Neural progenitor cell (in vitro differentiated cells): ENCODE data around the gene GYS2. TPM values are rescaled to one million over a fixed set of nuclear protein-coding genes. Genes with fewer than 3 reads are reported as not detected.

Experiments
- DNase-seq: peaks from one replicate; pipeline ENCODE4 v3.0.0-alpha.2; 2016; ENCODE audit warnings: low spot score
- H2AFZ ChIP-seq: fragments of 200-600 bp; sonication (generic); replicated peaks from 2 replicates; pipeline ENCODE4 v1.6.1; 2016; ENCODE audit warnings: antibody characterized with exemption
- H3F3A ChIP-seq: fragments of 200-600 bp; sonication (generic); 2 replicates; pipeline ENCODE4 v1.6.1; 2016; ENCODE audit warnings: antibody characterized with exemption, low read depth
- H3K27ac ChIP-seq: fragments of 200-600 bp; sonication (generic); 2 replicates; pipeline ENCODE4 v1.5.1; 2016; ENCODE audit warnings: mild to moderate bottlenecking
- H3K27me3 ChIP-seq: fragments of 200-600 bp; sonication (generic); 2 replicates; pipeline ENCODE4 v1.6.1; 2016; ENCODE audit warnings: mild to moderate bottlenecking, moderate library complexity
- H3K36me3 ChIP-seq: fragments of 200-600 bp; sonication (generic); 2 replicates; pipeline ENCODE4 v1.5.1; 2016
- H3K4me1 ChIP-seq: fragments of 200-600 bp; sonication (generic); 2 replicates; pipeline ENCODE4 v1.6.1; 2016; ENCODE audit warnings: mixed run types
- H3K4me2 ChIP-seq: fragments of 200-600 bp; sonication (generic); 2 replicates; pipeline ENCODE4 v1.6.1; 2016
- H3K4me3 ChIP-seq: fragments of 200-600 bp; sonication (generic); 2 replicates; pipeline ENCODE4 v1.5.1; 2016
- H3K79me2 ChIP-seq: fragments of 200-600 bp; sonication (generic); 2 replicates; pipeline ENCODE4 v1.6.1; 2016; ENCODE audit warnings: low read depth
- H3K9ac ChIP-seq: fragments of 200-600 bp; sonication (generic); 2 replicates; pipeline ENCODE4 v1.6.1; 2016
- H3K9me3 ChIP-seq: fragments of 200-600 bp; sonication (generic); 2 replicates; pipeline ENCODE4 v1.5.1; 2016; ENCODE audit warnings: low read depth
- H4K20me1 ChIP-seq: fragments of 200-600 bp; sonication (generic); 2 replicates; pipeline ENCODE4 v1.6.1; 2016; ENCODE audit warnings: low read depth
- H3K27ac Mint-ChIP-seq: 3 replicates; pipeline ENCODE4 v1.8.0; 2021; ENCODE audit warnings: mixed read lengths
- H3K27me3 Mint-ChIP-seq: 2 replicates; pipeline ENCODE4 v1.8.0; 2022; ENCODE audit warnings: low read depth, mild to moderate bottlenecking, inconsistent platforms, moderate library complexity, mixed read lengths; ENCODE audit not compliant: insufficient read depth
- H3K36me3 Mint-ChIP-seq: 3 replicates; pipeline ENCODE4 v1.8.0; 2021; ENCODE audit warnings: mixed read lengths
- H3K4me1 Mint-ChIP-seq: 3 replicates; pipeline ENCODE4 v1.8.0; 2021; ENCODE audit warnings: mixed read lengths
- H3K4me3 Mint-ChIP-seq: 3 replicates; pipeline ENCODE4 v1.8.0; 2021; ENCODE audit warnings: mild to moderate bottlenecking, moderate library complexity, mixed read lengths
- H3K9me3 Mint-ChIP-seq: 3 replicates; pipeline ENCODE4 v1.8.0; 2020; ENCODE audit warnings: mixed read lengths
- CTCF ChIP-seq: fragments of 200-600 bp; sonication (generic); IDR thresholded peaks from 2 replicates; pipeline ENCODE4 v1.5.1; 2017; ENCODE audit warnings: antibody characterized with exemption, mild to moderate bottlenecking
- EZH2 ChIP-seq: fragments of 200-600 bp; sonication (generic); IDR thresholded peaks from 2 replicates; pipeline ENCODE4 v1.6.1; 2017; ENCODE audit warnings: antibody characterized with exemption, mild to moderate bottlenecking, moderate library complexity
- EZH2phosphoT487 ChIP-seq: fragments of 200-600 bp; sonication (generic); IDR thresholded peaks from 2 replicates; pipeline ENCODE4 v1.6.1; 2017; ENCODE audit warnings: antibody characterized with exemption
- total RNA-seq: library from RNA; depleted of rRNA; stranded (reverse); fragments of >200 nt; gene quantifications from 2 replicates; pipeline ENCODE4 v1.2.3, GENCODE V29; 2015; ENCODE audit warnings: low replicate concordance

GYS2 gene
- total RNA-seq, 1 donor from 2014 or later = not detected

- H3K9me3 ChIP-seq = no peaks in the 10 kb centered on the region
- H3K79me2 ChIP-seq = peaks cover 37% of the 10 kb centered on the region
Observed at GRCh38 chr12:21509768-21510167, 94.9 kb downstream of the GYS2 start.

GRCh38 chr12:21507849-21508248 lies 96.8 kb downstream of the GYS2 start:
- Histone ChIP-seq H3K4me1 (peaks cover 6% of the 10 kb centered on the region), H3F3A (no peaks in the 10 kb centered on the region), H3K27ac (no peak overlapping the region), H3K4me2 (no peak overlapping the region), H3K27me3 (no peaks in the 10 kb centered on the region), H2AFZ (no peak overlapping the region), H4K20me1 (peaks cover 23% of the 10 kb centered on the region), H3K4me3 (no peak overlapping the region), H3K36me3 (no peaks in the 10 kb centered on the region), H3K79me2 (peaks cover 56% of the 10 kb centered on the region), H3K9me3 (no peaks in the 10 kb centered on the region), H3K9ac (no peak overlapping the region)
- Mint-ChIP-seq H3K4me3 (no peak overlapping the region), H3K9me3 (no peaks in the 10 kb centered on the region), H3K27me3 (no peaks in the 10 kb centered on the region), H3K27ac (no peak overlapping the region), H3K4me1 (peaks cover 7% of the 10 kb centered on the region), H3K36me3 (peaks cover 6% of the 10 kb centered on the region)
- no peak for TF ChIP-seq CTCF
- TF ChIP-seq EZH2 = no peak
- TF ChIP-seq EZH2phosphoT487 = no peak
- DNase-seq = no peak

More at GRCh38 chr12:21509768-21510167, 94.9 kb downstream of the GYS2 start:
- TF ChIP-seq EZH2 (no peak), CTCF (no peak), EZH2phosphoT487 (no peak)
- H3K27me3 ChIP-seq = no peaks in the 10 kb centered on the region
- Mint-ChIP-seq H3K4me3 (no peak overlapping the region), H3K4me1 (no peaks in the 10 kb centered on the region), H3K27ac (no peak overlapping the region), H3K27me3 (no peaks in the 10 kb centered on the region), H3K9me3 (no peaks in the 10 kb centered on the region), H3K36me3 (peaks cover 6% of the 10 kb centered on the region)
- no peak overlapping the region for H3K9ac ChIP-seq
- no peak overlapping the region for H2AFZ ChIP-seq
- no peak for DNase-seq
- H3K4me1 ChIP-seq = no peaks in the 10 kb centered on the region
- no peak overlapping the region for H3K4me2 ChIP-seq
- no peaks in the 10 kb centered on the region for H3F3A ChIP-seq
- no peak overlapping the region for H3K4me3 ChIP-seq
- H4K20me1 ChIP-seq = peaks cover 10% of the 10 kb centered on the region
- no peak overlapping the region for H3K27ac ChIP-seq
- no peaks in the 10 kb centered on the region for H3K36me3 ChIP-seq

- no peak overlapping the region for H3K27ac Mint-ChIP-seq
- no peak overlapping the region for H3K4me3 Mint-ChIP-seq
- H3K27ac ChIP-seq = no peak overlapping the region
- TF ChIP-seq CTCF = no peak
- no peak for TF ChIP-seq EZH2phosphoT487
- TF ChIP-seq EZH2 = no peak
- no peak overlapping the region for H2AFZ ChIP-seq
- H4K20me1 ChIP-seq = peaks cover 24% of the 10 kb centered on the region
- H3K36me3 ChIP-seq = no peaks in the 10 kb centered on the region
- peaks cover 67% of the 10 kb centered on the region for H3K79me2 ChIP-seq
- H3K4me1 ChIP-seq = peaks cover 10% of the 10 kb centered on the region
- H3K9me3 ChIP-seq = no peaks in the 10 kb centered on the region
- no peaks in the 10 kb centered on the region for H3K27me3 ChIP-seq
- H3F3A ChIP-seq = peaks cover 5% of the 10 kb centered on the region
- no peak overlapping the region for H3K9ac ChIP-seq
- no peaks in the 10 kb centered on the region for H3K27me3 Mint-ChIP-seq
- no peak for DNase-seq
- H3K4me3 ChIP-seq = no peak overlapping the region
- no peaks in the 10 kb centered on the region for H3K9me3 Mint-ChIP-seq
- H3K36me3 Mint-ChIP-seq = peaks cover 6% of the 10 kb centered on the region
- H3K4me2 ChIP-seq = no peak overlapping the region
- peaks cover 12% of the 10 kb centered on the region for H3K4me1 Mint-ChIP-seq
Observed at GRCh38 chr12:21505888-21506287, 98.8 kb downstream of the GYS2 start.
